DOHH2 (cell line): ENCODE results near the gene CDSN.

ENCODE experiments used
- H3F3A ChIP-seq: fragments of 200-600 bp; sonication (generic), shearing (Covaris generic); 2 replicates; pipeline ENCODE4 v1.6.0; 2016; ENCODE audit warnings: antibody characterized with exemption, mild to moderate bottlenecking; ENCODE audit not compliant: control insufficient read depth, insufficient read depth
- H3K27ac ChIP-seq: fragments of 200-600 bp; sonication (generic); 2 replicates; pipeline ENCODE4 v1.5.1; 2014; ENCODE audit warnings: low read depth, mild to moderate bottlenecking, low read length, moderate library complexity
- H3K27me3 ChIP-seq: fragments of 200-600 bp; sonication (generic); 2 replicates; pipeline ENCODE4 v1.6.1; 2014; ENCODE audit warnings: mild to moderate bottlenecking, low read length, mixed read lengths; ENCODE audit not compliant: control insufficient read depth
- H3K36me3 ChIP-seq: fragments of 200-600 bp; sonication (generic); 2 replicates; pipeline ENCODE4 v1.6.1; 2014; ENCODE audit warnings: mild to moderate bottlenecking, low read length, moderate library complexity, mixed read lengths; ENCODE audit not compliant: control insufficient read depth
- H3K4me1 ChIP-seq: fragments of 200-600 bp; sonication (generic); 2 replicates; pipeline ENCODE4 v1.6.1; 2014; ENCODE audit warnings: mild to moderate bottlenecking, low read length, mixed read lengths; ENCODE audit not compliant: control insufficient read depth
- H3K4me2 ChIP-seq: fragments of 200-600 bp; sonication (generic); 2 replicates; pipeline ENCODE4 v1.6.0; 2014; ENCODE audit warnings: mild to moderate bottlenecking, low read length, moderate library complexity
- H3K4me3 ChIP-seq: fragments of 200-600 bp; sonication (generic); 2 replicates; pipeline ENCODE4 v1.5.1; 2014; ENCODE audit warnings: mild to moderate bottlenecking, low read length, mixed read lengths
- H3K79me2 ChIP-seq: fragments of 200-600 bp; sonication (generic); 2 replicates; pipeline ENCODE4 v1.6.1; 2014; ENCODE audit warnings: mild to moderate bottlenecking, low read length, mixed read lengths; ENCODE audit not compliant: control insufficient read depth
- H3K9me2 ChIP-seq: fragments of 200-600 bp; sonication (generic); replicated peaks from 2 replicates; pipeline ENCODE4 v1.6.1; 2014; ENCODE audit warnings: mild to moderate bottlenecking, low read length, mixed read lengths; ENCODE audit not compliant: control insufficient read depth
- H3K9me3 ChIP-seq: fragments of 200-600 bp; sonication (generic); 2 replicates; pipeline ENCODE4 v1.6.1; 2014; ENCODE audit warnings: antibody characterized with exemption, low read length, mixed read lengths; ENCODE audit not compliant: control insufficient read depth, insufficient read depth
- H4K20me1 ChIP-seq: fragments of 200-600 bp; sonication (generic); 2 replicates; pipeline ENCODE4 v1.6.0; 2014; ENCODE audit warnings: low read depth, mild to moderate bottlenecking, antibody characterized with exemption, low read length, moderate library complexity; ENCODE audit not compliant: control insufficient read depth, insufficient read depth
- EZH2phosphoT487 ChIP-seq: fragments of 200-600 bp; sonication (generic); IDR thresholded peaks from 2 replicates; pipeline ENCODE4 v1.6.1; 2017; ENCODE audit warnings: borderline replicate concordance, mild to moderate bottlenecking, antibody characterized with exemption, low read length, moderate library complexity, mixed read lengths
- TF ChIP-seq, protein P1 (sequence below): fragments of 200-600 bp; sonication (generic); IDR thresholded peaks from one replicate; pipeline ENCODE4 v1.5.1; 2014; ENCODE audit warnings: antibody characterized with exemption, mild to moderate bottlenecking, low read depth, low read length; ENCODE audit not compliant: poor library complexity, severe bottlenecking

Gene CDSN

DNA sequence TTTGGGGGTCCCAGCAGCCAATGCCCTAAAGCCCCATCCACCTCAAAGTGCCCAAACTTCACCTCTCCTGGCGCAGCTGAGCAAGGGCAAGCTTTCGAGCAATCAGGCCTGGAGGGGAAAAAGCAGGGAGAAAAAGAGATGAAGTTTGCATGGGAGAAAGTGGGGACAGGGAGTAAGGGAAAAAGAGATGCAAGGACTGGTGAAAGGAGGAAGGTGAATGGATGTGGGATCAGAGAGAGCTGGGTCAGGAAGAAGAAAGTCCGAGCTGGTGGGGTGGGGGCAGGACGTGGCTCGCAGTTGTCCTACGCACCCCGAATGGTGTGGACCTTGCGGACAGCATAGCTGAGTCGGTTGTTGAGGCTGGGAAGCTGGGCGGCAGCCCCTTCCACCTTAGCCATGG lies 25.1 kb upstream of the CDSN start:
- no peaks in the 10 kb centered on the region for H3F3A ChIP-seq
- no peak overlapping the region for H3K4me3 ChIP-seq
- no peaks in the 10 kb centered on the region for H3K9me2 ChIP-seq
- H3K79me2 ChIP-seq: no peaks in the 10 kb centered on the region
- no peaks in the 10 kb centered on the region for H3K27me3 ChIP-seq
- H3K4me2 ChIP-seq: no peak overlapping the region
- no peaks in the 10 kb centered on the region for H3K4me1 ChIP-seq
- peaks cover 17% of the 10 kb centered on the region for H3K36me3 ChIP-seq
- no peaks in the 10 kb centered on the region for H3K9me3 ChIP-seq
- H4K20me1 ChIP-seq: no peaks in the 10 kb centered on the region
- TF ChIP-seq, protein P1, sequence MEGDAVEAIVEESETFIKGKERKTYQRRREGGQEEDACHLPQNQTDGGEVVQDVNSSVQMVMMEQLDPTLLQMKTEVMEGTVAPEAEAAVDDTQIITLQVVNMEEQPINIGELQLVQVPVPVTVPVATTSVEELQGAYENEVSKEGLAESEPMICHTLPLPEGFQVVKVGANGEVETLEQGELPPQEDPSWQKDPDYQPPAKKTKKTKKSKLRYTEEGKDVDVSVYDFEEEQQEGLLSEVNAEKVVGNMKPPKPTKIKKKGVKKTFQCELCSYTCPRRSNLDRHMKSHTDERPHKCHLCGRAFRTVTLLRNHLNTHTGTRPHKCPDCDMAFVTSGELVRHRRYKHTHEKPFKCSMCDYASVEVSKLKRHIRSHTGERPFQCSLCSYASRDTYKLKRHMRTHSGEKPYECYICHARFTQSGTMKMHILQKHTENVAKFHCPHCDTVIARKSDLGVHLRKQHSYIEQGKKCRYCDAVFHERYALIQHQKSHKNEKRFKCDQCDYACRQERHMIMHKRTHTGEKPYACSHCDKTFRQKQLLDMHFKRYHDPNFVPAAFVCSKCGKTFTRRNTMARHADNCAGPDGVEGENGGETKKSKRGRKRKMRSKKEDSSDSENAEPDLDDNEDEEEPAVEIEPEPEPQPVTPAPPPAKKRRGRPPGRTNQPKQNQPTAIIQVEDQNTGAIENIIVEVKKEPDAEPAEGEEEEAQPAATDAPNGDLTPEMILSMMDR: no peak
- TF ChIP-seq EZH2phosphoT487: no peak
- no peak overlapping the region for H3K27ac ChIP-seq

DNA sequence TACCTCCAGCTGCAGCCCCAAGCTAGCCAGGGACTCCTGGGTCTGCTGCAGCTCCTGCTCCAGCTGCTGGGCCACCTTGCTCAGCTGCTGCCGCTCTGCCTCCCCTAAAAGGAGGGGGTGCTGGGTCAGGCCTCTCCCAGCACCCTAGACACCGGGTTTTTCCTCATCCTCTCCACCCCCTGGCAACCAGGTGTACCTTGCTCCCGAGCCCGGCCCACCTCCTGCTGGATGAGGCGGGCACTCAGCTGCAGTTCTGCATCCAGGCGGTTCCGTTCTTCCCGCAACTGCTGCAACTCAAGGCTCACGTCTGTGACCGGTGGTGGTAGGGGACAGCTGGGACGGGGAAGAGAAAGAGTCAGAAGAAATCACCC lies 24.7 kb upstream of the CDSN start:
- H3F3A ChIP-seq: no peaks in the 10 kb centered on the region
- H3K4me3 ChIP-seq: no peak overlapping the region
- peaks cover 15% of the 10 kb centered on the region for H3K36me3 ChIP-seq
- no peaks in the 10 kb centered on the region for H3K27me3 ChIP-seq
- H4K20me1 ChIP-seq: no peaks in the 10 kb centered on the region
- TF ChIP-seq EZH2phosphoT487: no peak
- TF ChIP-seq, protein P1: no peak
- H3K9me2 ChIP-seq: no peaks in the 10 kb centered on the region
- H3K27ac ChIP-seq: no peak overlapping the region
- no peaks in the 10 kb centered on the region for H3K9me3 ChIP-seq
- no peaks in the 10 kb centered on the region for H3K79me2 ChIP-seq
- no peak overlapping the region for H3K4me2 ChIP-seq
- H3K4me1 ChIP-seq: no peaks in the 10 kb centered on the region

DNA sequence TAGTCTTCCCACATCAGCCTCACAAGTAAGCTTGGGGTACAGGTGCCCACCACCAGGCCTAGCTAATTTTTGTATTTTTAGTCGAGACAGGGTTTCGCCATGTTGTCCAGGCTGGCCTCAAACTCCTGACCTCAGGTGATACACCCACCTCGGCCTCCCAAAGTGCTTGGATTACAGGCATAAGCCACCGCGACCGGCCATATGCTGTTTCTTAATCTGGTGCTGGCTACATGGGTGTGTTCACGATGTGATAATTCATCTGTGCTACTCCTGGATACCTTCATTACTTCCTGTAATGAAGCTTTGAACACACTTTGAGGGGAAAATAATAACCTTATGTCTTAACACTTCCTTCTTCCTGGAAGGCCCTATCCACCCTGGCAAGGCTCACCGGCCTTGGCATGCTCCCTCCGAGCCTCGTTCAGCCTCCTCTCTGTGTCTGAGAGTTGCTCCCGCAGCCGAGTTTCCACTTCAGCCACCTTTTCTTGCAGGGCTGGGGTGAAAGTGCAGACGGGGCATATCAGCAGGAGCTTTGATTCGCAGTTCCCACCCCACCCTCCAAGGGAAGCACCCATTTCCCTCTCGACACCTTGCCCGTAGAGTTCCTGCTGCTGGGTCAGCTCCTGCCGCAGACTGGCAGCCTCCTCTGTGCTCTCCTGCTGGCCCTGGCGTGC lies 24.2 kb upstream of the CDSN start:
- Histone ChIP-seq H3K9me2 (no peaks in the 10 kb centered on the region), H3K9me3 (no peaks in the 10 kb centered on the region), H3K4me3 (no peak overlapping the region), H3K36me3 (peaks cover 12% of the 10 kb centered on the region), H3K4me2 (no peak overlapping the region), H4K20me1 (no peaks in the 10 kb centered on the region), H3K4me1 (no peaks in the 10 kb centered on the region), H3K27me3 (no peaks in the 10 kb centered on the region), H3F3A (no peaks in the 10 kb centered on the region), H3K27ac (no peak overlapping the region), H3K79me2 (no peaks in the 10 kb centered on the region)
- TF ChIP-seq EZH2phosphoT487: no peak
- TF ChIP-seq, protein P1: no peak

DNA sequence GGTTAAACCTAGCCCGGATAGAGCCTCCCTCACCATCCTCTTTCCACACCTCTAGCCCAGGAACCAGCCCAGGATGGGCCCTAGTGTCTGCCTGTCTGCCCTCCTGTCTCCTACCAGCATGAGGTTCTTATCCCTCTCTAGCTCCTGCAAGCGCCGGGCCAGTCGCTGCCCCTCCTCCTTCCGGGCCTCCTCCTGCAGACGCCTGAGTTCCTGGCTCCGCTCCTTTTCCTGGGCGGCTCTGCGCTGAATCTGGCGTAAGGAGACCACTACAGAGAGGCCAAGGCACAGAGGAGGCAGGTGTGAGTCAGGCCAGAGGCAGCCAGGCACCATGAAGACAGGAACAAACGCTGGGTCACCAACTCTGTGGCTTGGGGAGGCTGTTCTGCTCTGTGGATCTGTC lies 22.9 kb upstream of the CDSN start:
- Histone ChIP-seq H3K9me2 (no peaks in the 10 kb centered on the region), H3K79me2 (no peaks in the 10 kb centered on the region), H3K4me2 (no peak overlapping the region), H3K27ac (no peak overlapping the region), H3K4me3 (no peak overlapping the region), H3K36me3 (peaks cover 12% of the 10 kb centered on the region), H3F3A (no peaks in the 10 kb centered on the region), H3K4me1 (no peaks in the 10 kb centered on the region), H4K20me1 (no peaks in the 10 kb centered on the region), H3K9me3 (no peaks in the 10 kb centered on the region), H3K27me3 (no peaks in the 10 kb centered on the region)
- no peak for TF ChIP-seq EZH2phosphoT487
- TF ChIP-seq, protein P1: no peak
